Lower lobe of right lung (tissue), 2 donors: ENCODE results near the gene BMP8A. TPM values are rescaled to one million over a fixed set of nuclear protein-coding genes. Genes with fewer than 3 reads are reported as not detected.
"Not testable (repeated sequence)": the region's sequence is repeated elsewhere in the genome, so short reads cannot be mapped to it uniquely, and the experiment has no call there.

ENCODE experiments used
- ATAC-seq, 2 donors: fragments of 200-7000 bp; cut with Tn5 transposase; one replicate each; pipeline ENCODE4 v1.9.1; 2020 to 2022; ENCODE audit warnings: mild to moderate bottlenecking in 2 of 2, moderate library complexity in 2 of 2
- DNase-seq: peaks from one replicate; pipeline ENCODE4 v3.0.0-alpha.2; 2020
- H3K27ac ChIP-seq: fragments of 200-600 bp; one replicate; pipeline ENCODE4 v1.8.0; 2022
- H3K27me3 ChIP-seq: fragments of 200-600 bp; one replicate; pipeline ENCODE4 v1.8.0; 2022; ENCODE audit warnings: low read depth
- H3K36me3 ChIP-seq: fragments of 200-600 bp; one replicate; pipeline ENCODE4 v1.8.0; 2022; ENCODE audit warnings: mild to moderate bottlenecking
- H3K4me1 ChIP-seq: fragments of 200-600 bp; one replicate; pipeline ENCODE4 v1.8.0; 2022
- H3K4me3 ChIP-seq: fragments of 200-600 bp; one replicate; pipeline ENCODE4 v1.8.0; 2022; ENCODE audit warnings: mild to moderate bottlenecking
- H3K9me3 ChIP-seq: fragments of 200-600 bp; one replicate; pipeline ENCODE4 v1.8.0; 2022
- intact Hi-C: fragments of 100-400 bp; cut with DNase I; formaldehyde crosslinking; loops from one replicate; pipeline ENCODE4 v1.11.0; 2022
- total RNA-seq: library from RNA; stranded (reverse); fragmentation: NEBNext Ultra II Directional; extraction: Animal tissue kit (Norgen Biotek cat#: 25700); gene quantifications from one replicate; pipeline ENCODE4 v1.2.1, GENCODE V29; 2021
- TF ChIP-seq, protein P1 (sequence below): fragments of 200-600 bp; IDR thresholded peaks from one replicate; pipeline ENCODE4 v1.8.0; 2022; ENCODE audit warnings: antibody characterized with exemption, mild to moderate bottlenecking
- donor health status: DM: no; HTN: yes; CAD: no; lungs with severe emphysema.

Gene BMP8A
- total RNA-seq, 1 donor from 2014 or later, result not detected

DNA sequence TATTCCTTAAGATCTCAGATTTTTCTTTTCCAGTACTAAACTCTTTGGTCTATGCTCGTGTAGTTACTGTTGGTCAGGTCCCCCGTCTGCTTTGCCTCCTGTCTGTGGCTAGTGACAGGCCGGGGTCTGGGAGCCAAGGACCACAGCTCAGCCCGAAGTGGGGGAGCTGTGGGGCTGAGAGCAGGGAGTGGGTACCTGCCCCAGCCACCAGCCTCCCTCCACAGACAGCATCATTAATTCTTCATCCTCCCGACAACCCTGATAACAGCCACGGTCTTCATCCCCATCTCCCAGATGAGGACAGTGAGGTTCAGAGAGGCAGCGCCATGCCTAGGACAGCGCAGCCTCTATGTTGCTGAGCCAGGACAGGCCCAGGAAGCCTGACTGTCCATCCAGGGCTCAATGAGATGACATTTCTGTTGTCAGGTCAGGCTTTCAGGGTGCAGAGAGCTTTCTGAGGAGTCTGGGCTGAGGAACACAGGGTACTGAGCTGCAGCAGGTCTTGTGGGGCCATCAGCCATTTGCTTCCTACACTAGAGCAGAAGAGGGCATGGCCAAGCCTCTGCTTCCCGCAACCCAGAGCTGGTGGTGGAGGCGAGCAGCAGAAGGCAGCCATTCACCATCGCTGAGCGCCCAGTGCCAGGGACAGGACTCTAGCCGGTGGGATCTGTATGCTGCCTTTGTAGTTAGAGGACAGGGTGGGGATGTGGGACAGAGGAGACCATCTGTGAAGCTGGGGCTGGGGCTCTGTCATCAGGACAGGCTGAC, 1.8 kb downstream of the BMP8A start:
- intact Hi-C loops, H3K9me3 ChIP-seq, H3K4me3 ChIP-seq, ATAC-seq, DNase-seq, H3K4me1 ChIP-seq, H3K36me3 ChIP-seq, H3K27ac ChIP-seq: not testable (repeated sequence)
- H3K27me3 ChIP-seq, result peaks cover 38% of the 10 kb centered on the region

DNA sequence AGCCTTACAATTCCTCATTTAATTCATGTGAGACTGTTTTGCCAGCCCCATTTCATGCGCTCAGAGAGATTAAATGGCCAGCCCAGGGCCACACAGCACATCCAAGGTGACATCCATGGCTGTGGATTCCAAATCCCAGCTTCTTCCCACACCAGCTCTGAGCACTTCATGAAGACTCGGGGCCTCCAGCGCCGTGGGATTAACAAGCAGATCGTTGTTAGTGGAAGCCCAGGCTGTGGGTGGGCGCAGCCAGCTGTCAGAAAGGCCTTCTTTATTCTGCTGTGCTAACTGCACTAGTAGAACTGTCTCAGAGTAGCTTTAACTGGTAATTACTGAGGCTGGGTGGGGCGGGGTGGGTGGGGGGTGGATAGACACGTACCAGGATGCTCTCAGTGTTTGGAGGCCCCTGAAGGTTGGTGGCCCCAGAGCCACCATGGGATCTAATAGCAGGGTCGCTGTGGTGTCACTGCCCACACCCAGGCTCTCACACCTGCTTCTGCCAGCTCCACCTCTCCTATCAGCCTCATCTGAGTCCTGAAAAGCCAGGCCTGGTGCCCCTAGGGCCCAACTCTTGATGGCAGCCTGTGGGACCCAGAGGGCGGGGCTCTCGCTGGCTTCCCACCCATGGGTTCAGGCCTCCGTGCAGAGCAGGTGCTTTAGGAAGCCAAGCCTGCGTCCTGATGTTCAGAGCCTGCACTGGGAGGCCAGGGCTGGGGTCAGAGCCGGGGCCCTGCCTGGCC, 3.4 kb downstream of the BMP8A start:
- DNase-seq, result no peak

DNA sequence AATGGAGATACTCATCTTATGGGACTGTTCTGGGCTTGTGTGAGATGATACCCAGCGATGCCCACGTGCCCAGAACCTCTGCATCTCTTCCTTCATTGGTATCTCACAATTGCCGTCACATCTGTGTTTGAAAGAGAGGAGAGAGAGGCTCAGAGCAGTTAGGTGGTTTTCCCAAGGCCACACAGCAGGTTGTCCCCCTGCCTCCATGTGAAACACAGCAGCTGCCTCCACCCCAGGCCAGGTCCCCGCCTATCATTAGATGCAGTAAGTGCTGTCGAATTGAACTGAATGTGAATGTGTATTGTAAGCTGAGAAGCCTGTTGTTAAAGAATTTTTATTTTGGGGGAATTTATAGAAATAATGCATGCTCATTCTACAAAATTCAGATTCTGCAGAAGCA, 5.1 kb downstream of the BMP8A start:
- H3K4me3 ChIP-seq, H3K36me3 ChIP-seq, H3K9me3 ChIP-seq, DNase-seq, H3K27ac ChIP-seq, H3K4me1 ChIP-seq, intact Hi-C loops, ATAC-seq: not testable (repeated sequence)
- H3K27me3 ChIP-seq, result peaks cover 27% of the 10 kb centered on the region

More for the DNA sequence above, 3.4 kb downstream of the BMP8A start:
- Histone ChIP-seq H3K9me3 (no peaks in the 10 kb centered on the region), H3K27me3 (peaks cover 38% of the 10 kb centered on the region), H3K4me1 (peaks cover 9% of the 10 kb centered on the region), H3K27ac (no peak overlapping the region), H3K4me3 (no peak overlapping the region), H3K36me3 (no peaks in the 10 kb centered on the region)
- ATAC-seq, result no peak
- TF ChIP-seq, protein P1, sequence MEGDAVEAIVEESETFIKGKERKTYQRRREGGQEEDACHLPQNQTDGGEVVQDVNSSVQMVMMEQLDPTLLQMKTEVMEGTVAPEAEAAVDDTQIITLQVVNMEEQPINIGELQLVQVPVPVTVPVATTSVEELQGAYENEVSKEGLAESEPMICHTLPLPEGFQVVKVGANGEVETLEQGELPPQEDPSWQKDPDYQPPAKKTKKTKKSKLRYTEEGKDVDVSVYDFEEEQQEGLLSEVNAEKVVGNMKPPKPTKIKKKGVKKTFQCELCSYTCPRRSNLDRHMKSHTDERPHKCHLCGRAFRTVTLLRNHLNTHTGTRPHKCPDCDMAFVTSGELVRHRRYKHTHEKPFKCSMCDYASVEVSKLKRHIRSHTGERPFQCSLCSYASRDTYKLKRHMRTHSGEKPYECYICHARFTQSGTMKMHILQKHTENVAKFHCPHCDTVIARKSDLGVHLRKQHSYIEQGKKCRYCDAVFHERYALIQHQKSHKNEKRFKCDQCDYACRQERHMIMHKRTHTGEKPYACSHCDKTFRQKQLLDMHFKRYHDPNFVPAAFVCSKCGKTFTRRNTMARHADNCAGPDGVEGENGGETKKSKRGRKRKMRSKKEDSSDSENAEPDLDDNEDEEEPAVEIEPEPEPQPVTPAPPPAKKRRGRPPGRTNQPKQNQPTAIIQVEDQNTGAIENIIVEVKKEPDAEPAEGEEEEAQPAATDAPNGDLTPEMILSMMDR, result no peak
- intact Hi-C loops, result no loop called here

DNA sequence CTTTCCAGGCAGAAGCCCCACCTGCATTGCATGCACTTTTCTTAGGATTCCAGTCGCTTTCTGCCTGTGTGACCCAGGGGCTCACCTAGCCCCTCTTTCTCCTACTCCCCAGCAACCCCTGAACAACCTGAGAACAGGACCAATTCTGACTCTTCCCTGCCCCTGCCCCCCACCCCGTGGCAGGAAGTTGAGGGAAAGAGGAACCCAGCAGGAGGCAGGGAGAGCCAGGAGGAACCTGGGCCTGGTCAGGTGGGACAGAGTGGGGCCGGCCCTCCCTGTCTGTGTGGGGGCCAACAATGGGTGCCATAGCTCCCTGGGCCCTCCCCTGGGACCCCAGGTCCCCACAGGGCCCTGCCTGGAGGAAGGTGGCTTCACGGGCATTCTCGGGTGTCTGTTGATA, 6.1 kb downstream of the BMP8A start:
- no peak for DNase-seq
- TF ChIP-seq, protein P1, result no peak
- intact Hi-C loops, result no loop called here
- Histone ChIP-seq H3K27ac (no peak overlapping the region), H3K9me3 (no peaks in the 10 kb centered on the region), H3K27me3 (peaks cover 20% of the 10 kb centered on the region), H3K36me3 (no peaks in the 10 kb centered on the region), H3K4me1 (no peaks in the 10 kb centered on the region), H3K4me3 (no peak overlapping the region)
- no peak for ATAC-seq

DNA sequence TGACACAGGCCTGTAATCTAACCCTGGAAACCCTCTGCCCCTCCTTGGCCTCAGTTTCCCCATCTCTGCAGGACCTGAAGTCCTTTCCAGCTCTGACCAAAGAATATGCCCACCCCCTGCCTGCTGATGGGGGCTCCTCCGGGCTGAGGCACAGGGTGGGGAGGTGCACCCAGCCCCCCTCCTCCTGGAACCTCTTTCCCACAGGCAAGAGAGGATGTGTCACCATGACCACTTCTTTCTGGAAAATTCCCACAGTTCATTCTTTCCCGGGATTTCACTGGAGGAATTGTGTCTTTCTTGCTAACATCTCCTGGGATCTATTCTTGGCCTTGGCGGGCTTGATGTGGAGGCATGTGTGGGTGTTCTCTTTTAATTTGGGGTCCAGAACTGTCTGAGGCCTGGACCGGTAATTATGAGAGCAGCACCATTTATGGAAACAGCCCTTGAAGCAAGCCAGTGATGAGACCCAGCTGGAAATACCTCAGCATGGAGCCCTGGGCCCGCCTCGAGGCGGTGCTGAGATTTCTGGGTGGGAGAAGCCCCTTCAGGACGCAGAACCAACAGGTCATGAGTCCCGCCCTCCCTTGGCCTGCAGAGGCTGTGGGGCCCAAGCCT, 6.8 kb downstream of the BMP8A start:
- ATAC-seq, intact Hi-C loops, H3K27ac ChIP-seq, DNase-seq, H3K4me1 ChIP-seq, H3K4me3 ChIP-seq, H3K36me3 ChIP-seq, H3K9me3 ChIP-seq: not testable (repeated sequence)
- H3K27me3 ChIP-seq, result peaks cover 13% of the 10 kb centered on the region

DNA sequence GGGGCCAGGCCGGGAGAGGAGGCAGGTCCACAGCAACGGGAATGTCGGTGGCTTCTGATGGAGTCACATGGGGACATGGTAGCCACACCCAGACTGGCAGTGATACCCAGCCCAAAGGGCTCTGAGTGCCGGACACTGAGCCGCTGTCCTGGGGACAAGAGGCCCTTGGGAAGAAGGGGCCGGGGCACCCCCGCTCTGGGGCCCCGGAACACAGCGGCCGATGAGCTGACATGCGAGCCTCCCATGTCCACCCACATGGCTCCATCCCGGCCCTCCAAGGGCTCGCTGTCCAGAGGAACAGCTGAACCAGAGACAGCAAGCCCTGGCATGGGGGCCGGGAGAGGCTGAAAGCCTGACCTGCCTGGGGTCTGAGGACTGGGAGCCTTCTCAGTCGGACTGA, 7.4 kb downstream of the BMP8A start:
- ATAC-seq, result peak in 1 of 2 donors; percentile 18
- DNase-seq, H3K27me3 ChIP-seq: not testable (repeated sequence)

DNA sequence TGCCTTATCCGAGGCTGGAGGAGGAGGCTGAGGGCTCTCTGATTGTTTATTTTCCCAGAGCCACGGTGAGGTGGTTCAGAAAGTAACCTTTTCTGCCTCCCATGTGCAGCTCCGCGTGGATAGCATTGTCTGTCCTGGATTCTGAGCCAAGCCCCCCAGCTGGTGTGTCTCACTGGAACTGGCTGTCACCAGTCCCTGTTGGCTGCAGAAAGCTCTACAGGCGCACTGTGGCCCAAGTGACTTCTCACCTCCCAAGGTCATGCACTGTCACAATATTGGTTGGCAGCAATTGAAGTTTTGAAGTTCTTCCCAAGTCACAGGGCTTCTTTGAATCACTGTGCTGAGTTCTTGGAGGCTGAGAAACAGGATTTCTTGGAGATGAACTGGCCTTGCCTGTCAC, 8.2 kb downstream of the BMP8A start:
- DNase-seq (no peak), ATAC-seq (peak in 1 of 2 donors; percentile 47)
- no peak overlapping the region for H3K27ac ChIP-seq
- no peak overlapping the region for H3K4me3 ChIP-seq
- H3K36me3 ChIP-seq, result no peaks in the 10 kb centered on the region
- intact Hi-C loops, result no loop called here
- TF ChIP-seq, protein P1, result no peak
- H3K9me3 ChIP-seq, result no peaks in the 10 kb centered on the region
- no peaks in the 10 kb centered on the region for H3K27me3 ChIP-seq
- no peaks in the 10 kb centered on the region for H3K4me1 ChIP-seq

More for the DNA sequence above, 7.4 kb downstream of the BMP8A start:
- H3K4me3 ChIP-seq, H3K9me3 ChIP-seq, H3K4me1 ChIP-seq, H3K36me3 ChIP-seq, H3K27ac ChIP-seq, intact Hi-C loops: not testable (repeated sequence)
